Measurements from ENCODE around the gene BATF.
A peak's percentile ranks its signal among the peaks of the same experiment; 100 is the strongest.

The BATF gene

DNA sequence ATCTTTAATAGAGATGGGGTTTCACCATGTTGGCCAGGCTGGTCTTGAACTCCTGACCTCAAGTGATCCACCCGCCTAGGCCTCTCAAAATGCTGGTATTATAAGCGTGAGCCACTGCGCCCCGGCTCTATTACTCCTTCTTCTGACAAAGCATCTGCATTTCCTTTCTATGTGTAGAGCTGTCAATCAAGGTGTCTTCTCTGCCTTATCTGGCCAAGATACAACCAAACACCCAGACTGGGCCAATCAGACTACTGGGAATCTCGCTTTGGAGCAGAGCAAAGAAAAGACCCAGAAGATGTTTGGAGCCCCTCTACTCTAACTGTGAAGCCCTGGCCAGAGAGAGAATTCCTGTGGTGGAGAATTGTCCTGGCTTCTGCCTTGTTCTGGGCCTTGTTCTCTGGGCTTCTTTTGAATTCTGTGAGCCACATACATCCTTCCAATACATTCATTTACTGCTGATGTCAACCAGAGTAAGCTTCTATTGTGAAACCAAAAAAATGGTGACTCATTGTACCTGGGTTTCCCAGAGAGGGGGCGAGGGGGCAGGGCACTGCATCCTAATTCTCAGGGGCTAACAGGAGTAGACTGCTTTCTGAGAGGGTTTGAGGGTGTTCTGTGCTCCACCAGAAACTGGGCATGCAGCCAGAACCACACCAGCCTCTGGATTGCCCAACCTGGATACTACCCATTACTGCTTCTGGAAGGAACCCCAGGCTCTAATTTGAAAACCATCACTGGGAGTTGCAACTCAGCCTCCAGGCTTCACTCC, 37.4 kb downstream of the BATF start:
- peak; percentile 61 for DNase-seq (ENCODE audit: low read depth, low spot score)

DNA sequence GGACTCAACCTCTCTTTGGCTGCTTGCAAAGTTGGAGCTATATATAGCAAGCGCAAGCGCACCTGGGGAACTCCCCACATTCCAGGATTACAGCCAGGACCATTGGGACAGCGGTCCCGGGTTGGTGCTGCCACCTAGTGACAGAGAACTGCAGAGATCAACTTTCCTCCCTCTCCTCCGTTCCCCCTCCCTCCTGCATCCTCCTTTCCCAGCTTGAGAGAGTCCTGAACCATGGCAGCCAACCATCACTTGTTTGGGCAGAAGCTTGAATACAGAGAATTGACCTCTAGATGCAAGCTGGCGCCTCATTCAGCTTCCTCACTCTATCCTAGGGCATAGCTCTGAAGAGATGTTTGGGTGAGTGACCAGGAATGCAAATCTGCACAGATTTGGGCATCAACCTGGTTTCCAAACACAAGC, 38.8 kb downstream of the BATF start:
- DNase-seq (ENCODE audit: low read depth, low spot score) = peak; percentile 88

DNA sequence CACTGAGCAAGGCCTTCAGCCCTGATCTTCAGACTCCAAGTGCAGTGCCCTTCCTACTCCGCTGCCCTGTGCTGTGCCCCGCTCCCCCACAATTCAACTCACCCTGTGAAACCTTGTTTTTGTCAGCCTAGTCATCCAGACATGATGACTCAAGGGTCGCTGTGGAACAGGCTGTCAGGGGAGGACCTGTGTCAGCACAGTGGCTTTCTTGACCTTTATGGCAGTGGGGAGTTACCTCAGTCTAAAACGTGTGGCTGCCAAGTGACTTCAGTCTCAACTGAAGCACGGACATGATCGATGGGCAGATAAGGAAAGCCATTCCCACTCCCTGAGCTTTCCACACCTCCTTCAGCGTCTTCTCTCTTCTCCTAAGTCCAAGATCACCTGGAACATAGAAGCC, 39.8 kb downstream of the BATF start:
- no peak for DNase-seq (ENCODE audit: low read depth, low spot score)

DNA sequence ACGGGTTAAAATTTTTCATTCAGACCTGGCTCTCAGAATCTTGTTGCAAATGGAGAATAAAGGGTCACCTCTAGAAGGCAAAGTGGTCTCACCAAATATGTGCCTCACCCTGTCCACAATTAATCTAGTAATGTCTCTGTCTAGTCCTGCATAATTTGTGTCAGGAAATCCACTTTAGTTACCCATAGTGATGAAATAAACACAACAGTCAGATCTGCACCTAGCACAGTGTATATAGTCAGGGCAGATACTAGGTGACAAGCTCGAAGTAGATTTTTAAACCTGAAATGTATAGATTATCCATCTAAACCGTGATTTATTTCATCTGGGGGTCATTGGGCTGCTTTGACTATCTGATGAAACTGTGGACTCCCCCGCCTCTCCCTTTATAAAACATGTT, 40.2 kb downstream of the BATF start:
- no peak for DNase-seq (ENCODE audit: low read depth, low spot score)

DNA sequence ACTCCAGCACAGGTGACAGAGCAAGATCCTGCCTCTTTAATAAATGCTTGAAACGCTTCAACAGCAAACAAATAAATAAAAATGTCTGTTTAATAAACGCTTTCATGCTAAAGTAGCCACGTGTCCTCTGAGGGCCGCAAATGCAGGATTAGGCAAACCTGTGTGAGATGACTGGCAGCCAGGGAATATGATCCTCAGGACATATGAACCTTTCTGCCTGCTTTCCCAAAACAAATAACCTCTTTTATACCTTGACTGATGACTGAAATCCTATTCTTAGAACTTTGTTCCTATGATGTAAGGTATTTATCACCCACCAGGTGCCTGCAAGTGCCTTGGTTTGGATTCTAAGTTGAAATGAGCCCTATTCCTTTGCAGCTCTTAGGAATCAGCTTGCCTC, 41.7 kb downstream of the BATF start:
- no peak for DNase-seq (ENCODE audit: low read depth, low spot score)

DNA sequence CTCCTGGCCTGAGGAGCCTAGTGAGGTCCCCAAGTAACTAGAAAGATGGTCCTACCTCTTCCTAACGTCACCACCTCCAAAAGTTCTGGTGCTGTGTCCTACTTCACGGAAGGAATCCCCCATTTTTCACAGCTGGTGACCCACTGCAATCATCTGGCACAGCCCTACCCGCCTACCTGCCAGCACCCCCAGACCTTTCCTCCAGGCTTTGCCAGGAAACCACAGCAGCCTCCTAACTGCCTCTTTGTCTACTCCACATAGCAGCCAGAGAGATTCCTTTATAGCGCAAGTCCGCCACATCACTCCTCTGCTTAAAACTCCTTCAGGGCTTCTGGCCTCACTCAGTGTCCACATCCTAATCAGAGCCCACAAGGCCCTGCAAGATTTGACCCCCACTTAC, 42.8 kb downstream of the BATF start:
- no peak for DNase-seq (ENCODE audit: low read depth, low spot score)

DNA sequence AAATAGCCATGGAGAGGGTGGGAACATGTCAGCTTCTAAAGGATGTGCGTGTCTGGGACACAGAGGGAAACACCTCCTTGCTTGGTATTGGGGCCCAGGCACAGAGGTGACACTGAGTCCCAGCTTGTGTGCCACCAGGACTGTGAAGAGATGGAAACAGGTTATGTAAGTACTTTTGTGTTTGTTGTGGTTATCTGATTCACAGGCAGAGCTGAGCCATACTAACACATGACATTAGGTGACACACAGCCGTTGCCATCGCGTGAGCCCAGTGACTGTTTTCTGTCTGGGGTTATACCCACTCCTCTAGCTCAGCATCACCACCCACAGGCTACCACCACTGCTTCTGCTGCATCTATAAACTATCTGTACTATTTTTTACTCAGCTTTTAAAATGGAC, 44.1 kb downstream of the BATF start:
- no peak for DNase-seq (ENCODE audit: low read depth, low spot score)

DNA sequence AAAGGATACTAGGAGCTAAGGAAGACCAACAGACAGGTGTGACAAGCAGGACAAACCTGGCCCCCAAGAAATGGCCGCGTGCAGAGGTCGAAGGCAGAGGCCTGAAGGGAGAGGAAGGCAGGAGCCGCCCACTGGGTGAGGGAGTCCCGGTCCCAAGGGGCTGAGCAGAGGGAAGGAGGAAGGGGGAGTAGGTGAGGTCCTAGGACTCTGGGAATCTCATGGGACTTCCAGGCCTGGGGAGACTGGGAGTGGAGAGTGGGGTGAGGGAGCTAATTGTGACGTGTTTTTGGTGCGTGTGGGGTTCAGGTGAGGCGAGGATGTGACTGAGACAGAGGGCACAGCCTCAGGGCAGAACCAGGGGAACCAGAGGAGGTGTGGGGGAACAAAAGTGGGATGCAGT, 44.5 kb downstream of the BATF start:
- DNase-seq (ENCODE audit: low read depth, low spot score) = no peak

DNA sequence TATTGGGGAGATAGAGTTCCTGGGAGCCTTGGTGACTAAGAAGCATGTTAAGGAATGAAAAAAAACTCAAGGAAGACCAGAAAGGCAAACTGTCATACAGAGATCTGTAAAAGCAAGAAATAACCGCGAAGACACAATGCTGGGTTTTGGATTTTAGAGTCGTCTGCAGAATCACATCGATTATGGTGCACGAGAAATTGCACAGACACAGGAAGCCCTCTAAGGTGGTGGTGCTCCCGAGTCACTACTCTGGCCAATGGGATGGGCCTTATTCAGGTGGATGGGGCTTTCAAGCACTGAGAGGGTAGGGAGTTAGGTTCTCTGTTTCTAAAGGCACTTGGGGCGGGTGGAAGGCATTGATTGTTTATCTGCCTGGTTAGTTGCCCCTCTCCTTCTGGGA, 45.9 kb downstream of the BATF start:
- DNase-seq (ENCODE audit: low read depth, low spot score) = no peak

DNA sequence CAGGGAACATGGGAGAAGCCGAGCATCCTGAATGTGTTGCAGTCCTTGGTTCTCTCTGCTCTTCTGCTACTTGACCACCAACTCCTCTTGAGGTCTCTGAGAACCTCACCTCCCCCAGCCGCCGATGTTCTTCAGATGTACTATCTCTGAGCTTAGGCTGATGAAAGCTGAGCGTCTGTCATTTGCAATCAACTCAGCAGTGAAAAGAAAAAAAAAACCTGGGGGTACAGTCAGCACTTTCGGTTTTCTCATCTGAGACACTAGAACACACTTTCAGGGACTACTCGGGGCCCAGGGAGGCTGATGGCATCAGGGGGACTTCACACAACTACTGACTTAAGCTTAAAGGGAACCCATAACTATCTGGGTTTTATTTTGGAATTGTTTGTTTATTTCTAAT, 46.5 kb downstream of the BATF start:
- DNase-seq (ENCODE audit: low read depth, low spot score) = no peak

DNA sequence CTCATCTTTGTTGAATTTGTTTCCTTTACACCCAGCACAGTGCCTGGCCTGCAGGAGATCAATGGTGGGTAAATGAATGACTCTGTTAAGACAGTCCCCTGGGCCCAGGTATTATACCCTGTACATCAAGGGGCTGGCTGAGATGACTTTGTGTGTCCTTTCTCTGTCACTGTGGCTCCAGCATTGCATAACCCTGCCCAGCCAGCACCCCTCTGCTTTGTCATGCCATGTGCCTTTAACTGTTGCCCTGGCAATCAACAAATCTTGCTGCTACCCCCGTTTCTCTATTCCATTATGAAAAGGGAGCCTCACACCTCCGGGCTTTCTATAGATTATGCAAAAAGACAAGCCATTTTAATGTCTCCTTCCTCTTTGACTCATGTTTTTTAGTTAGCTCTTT, 48.5 kb downstream of the BATF start:
- DNase-seq (ENCODE audit: low read depth, low spot score) = no peak

DNA sequence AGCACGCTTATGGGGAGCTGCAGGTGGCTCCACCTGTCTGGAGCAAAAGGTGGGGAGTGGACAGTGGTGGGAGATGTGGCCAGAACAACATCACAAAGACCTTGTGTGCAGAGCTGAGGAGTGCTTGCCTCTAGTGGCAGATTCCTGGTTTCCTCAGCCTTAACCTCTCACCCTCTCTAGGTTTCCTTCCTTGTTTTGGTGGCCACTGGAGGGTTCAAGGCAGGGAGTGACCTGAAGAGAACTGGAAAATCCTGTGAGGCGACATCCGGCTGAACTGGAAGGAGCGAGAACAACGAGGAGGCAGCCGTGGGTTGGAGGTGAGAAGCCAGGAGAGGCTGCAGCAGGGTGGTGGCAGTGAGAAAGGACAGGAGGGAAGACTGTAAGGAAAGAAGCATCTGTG, 49.8 kb downstream of the BATF start:
- no peak for DNase-seq (ENCODE audit: low read depth, low spot score)

DNA sequence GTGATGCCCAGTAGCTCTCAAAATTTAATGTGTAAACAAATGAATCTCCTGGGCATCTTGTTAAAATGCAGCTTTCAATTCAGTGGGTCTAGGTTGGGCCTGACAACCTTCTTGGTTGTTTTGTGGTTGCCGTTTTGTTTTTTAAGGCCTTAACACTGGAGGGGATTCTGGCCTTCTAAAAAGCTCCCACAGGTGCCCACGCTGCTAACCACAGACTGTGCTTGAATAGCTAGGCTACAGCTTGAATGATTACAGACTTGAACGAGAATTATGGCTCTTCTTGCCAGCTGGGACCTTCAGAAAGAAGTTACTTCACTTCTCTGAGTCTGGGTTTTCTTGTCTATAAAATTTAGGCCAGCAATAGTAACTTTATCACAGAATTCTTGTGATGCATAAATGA, 54.8 kb downstream of the BATF start:
- no peak for DNase-seq (ENCODE audit: low read depth, low spot score)

DNA sequence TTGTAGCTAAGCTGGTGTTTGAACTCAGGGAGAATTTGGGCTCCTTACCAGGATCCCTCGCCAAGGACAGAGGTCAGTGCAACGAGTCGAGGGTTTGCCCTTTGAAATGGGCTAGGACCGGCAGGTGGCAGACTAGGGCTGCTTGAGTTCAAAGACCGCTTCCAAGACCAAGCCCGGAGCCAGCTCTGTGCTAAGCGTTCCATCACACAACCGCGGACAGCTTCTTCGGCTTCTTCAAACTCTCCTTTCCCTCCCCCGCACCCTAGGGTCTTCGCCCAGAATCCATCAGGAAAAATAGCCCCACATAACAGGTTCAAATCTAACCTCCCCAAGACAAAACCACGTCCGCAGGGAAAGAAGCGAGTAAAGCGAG, 55.4 kb downstream of the BATF start:
- peak; percentile 90 for DNase-seq (ENCODE audit: low read depth, low spot score)

DNA sequence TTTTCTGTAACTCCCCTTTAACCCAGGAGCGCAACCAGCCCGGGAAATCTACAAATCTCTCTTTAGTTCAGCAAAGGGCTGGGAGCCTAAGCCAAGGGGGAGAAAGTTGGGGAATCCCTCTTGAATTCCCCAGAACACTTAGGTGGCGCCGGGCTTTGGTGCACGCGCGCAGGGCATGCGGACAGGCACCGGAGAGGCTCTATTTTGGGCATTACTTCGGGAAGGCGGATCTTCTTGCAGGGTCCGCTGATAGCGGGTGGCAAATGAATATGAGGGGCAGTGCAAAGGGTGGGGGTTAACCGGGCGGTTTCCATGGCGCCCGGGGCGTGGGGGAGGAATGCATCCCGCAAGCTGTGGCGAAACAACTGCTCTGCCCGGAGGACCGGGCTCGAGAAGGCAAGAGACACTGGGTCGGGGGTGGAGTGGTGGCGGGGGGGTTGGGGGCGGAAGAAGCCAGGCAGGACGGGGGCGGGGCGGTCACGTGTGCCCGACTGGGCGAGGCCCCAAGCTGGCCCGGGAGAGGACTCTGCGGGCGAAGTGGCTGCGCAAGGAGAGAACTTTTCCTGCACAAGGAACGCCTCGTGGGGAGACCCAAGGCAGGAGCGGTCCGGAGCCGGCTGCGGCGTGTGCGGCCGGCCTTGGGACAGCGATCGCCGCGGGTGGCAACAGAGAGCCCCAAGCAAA, 56.0 kb downstream of the BATF start, which contains the start of gene FLVCR2:
TSS of gene FLVCR2 (plus strand) at position 519 of the 684 bp plus-strand sequence. CDS start 353 bp downstream, outside the sequence.
- DNase-seq (ENCODE audit: low read depth, low spot score) = peak; percentile 79

DNA sequence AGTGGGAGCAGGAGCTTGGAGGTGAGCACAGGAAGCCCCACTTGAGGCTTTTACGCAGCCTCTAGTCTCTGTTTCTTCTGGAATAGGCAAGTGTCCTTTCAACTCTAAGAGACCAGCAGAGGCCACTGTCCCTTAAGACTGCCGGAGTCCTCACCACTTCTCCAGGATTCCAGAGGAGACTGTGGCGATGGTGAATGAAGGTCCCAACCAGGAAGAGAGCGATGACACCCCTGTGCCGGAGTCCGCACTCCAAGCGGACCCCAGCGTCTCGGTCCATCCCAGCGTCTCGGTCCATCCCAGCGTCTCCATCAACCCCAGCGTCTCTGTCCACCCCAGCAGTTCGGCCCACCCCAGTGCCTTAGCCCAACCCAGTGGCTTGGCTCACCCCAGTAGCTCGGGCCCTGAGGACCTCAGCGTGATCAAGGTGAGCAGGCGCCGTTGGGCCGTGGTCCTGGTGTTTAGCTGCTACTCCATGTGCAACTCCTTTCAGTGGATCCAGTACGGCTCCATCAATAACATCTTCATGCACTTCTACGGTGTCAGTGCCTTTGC, 56.6 kb downstream of the BATF start:
- no peak for DNase-seq (ENCODE audit: low read depth, low spot score)

DNA sequence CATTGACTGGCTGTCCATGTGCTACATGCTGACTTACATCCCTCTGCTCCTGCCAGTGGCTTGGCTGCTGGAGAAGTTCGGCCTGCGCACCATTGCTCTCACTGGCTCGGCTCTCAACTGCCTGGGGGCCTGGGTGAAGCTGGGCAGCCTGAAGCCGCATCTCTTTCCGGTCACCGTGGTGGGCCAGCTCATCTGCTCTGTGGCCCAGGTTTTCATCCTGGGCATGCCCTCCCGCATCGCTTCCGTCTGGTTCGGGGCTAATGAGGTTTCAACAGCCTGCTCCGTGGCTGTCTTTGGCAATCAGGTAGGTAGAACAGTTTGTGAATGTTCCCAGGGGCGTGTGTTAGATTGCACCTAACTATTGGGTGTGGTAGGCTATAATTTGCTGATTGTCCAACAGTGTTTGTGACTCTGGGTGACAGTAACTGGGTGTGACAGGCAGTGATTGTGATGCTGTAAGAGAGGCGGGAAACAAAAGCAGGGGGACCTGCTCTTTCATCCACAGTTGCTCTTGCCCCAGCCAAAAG, 57.1 kb downstream of the BATF start:
- DNase-seq (ENCODE audit: low read depth, low spot score) = peak; percentile 1

DNA sequence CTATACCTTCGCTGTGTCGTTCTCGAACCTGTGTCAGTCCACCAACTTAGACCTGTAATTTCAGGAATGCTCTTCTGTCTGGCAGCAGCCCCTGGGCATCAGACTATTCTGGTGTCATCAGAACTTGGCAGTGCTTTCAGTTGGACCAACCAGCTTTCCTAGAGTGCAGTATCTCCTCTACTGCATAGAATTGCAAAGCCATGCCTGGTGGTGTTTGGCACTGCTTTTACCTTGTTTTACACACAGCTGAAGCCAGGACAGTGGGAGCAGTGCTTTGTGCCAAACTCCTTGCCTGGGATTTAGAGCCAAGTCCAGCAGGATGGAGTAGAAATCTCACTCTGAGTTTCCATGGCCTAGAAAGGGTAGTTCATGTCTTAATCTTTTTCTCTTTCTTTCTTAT, 57.6 kb downstream of the BATF start:
- peak; percentile 3 for DNase-seq (ENCODE audit: low read depth, low spot score)

DNA sequence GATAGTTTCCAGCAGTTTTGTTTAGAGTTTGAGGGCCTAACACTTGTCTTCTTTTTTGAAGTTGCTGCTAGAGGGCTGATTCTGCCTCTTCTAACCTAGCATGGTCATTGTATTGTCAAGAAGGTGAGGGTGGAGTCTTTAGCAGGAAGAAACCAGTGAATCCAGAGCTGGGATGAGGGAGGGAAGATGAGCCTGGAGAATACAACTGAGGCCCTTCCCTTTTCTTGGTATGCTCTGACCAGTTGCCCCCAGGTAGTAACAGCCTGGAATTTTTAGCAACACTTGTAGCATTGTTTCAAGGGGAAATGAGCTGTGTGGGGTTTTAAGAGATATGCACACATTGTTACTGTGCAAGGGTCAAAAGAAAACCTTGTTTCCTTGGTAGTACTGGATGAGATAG, 65.1 kb downstream of the BATF start:
- no peak for DNase-seq (ENCODE audit: low read depth, low spot score)

DNA sequence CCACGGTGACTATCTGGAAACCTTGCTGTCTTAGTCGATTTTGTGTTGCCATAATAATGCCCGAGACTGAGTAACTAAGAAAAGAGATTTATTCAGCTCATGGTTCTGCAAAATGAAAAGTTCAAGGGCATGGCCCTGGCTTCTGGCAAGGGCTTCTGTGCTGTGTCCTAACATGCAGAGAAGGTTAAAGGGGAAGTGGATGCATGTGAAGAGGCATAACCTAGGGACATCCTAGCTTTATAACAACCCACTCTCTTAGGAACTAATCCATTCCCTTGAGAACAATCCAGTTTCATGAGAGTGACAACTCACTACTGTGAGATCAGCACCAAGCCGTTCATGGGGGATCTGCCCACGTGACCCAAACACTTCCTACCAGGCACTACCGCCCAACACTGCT, 67.7 kb downstream of the BATF start:
- no peak for DNase-seq (ENCODE audit: low read depth, low spot score)

DNA sequence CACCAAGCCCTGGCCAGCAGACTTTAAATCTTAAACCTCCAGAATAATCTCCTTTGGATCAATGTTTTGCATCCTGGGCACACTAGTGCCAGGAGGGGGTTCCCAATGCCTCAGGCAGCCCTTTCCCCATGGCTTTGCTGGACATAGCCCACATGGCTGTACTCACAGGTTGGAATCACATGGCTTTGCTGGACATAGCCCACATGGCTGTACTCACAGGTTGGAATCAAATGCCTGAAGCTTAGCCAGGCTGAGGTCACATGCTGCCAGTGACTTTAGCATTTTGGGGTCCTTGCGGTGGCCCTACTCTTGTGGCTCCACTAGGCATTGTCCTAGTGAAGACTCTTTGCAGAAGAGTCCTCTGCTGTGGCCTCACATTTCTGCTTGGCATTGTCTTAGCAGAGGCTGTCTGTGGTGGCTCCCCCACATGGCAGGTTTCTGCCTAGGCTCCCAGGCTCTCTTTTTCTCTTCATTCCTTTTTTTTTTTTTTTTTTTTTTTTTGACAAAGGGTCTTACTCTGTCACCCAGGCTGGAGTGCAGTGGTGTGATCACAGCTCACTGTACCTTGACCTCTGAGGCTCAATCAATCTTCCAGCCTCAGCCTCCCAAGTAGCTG, 69.2 kb downstream of the BATF start:
- no peak for DNase-seq (ENCODE audit: low read depth, low spot score)

DNA sequence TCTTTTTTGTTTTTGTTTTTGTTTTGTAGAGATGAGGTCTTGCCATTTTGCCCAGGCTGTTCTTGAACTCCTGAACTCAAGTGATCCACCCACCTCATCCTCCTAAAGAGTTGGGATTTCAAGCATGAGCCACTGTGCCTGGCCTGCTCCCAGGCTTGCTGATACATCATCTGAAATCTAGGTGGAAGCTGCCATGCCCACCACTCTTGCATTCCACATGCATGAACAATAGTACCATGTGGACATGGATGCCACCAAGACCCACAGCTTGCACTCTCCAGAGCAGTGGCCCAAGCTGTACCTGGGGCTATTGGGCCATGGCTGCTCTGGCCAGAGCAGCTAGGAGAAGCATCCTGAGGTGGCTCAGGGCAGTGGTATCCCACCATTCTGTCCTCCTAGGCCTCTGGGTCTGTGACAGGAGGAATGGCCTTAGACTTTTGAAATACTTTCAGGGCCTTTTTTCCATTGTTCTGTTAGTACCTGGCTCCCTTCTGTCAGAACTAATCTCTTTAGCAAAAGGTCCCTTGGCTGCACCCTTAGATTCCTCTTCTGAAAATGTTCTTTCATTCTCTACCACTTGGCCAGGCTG, 69.8 kb downstream of the BATF start:
- no peak for DNase-seq (ENCODE audit: low read depth, low spot score)

Data from astrocyte of the hippocampus (primary cell).